Activated naive CD4-positive, alpha-beta T cell treated with anti-CD3 and anti-CD28 coated beads, Interleukin-2, amount 50 U/mL, for 24 hours (primary cell): ENCODE data around the gene TM4SF18.
"Not testable (repeated sequence)": the region's sequence is repeated elsewhere in the genome, so short reads cannot be mapped to it uniquely, and the experiment has no call there.

Experiments
- H3K27ac Mint-ChIP-seq: one replicate; pipeline ENCODE4 v1.8.0; 2021; ENCODE audit warnings: mild to moderate bottlenecking, mixed read lengths
- H3K27me3 Mint-ChIP-seq: one replicate; pipeline ENCODE4 v1.8.0; 2021; ENCODE audit warnings: mixed read lengths
- H3K36me3 Mint-ChIP-seq: one replicate; pipeline ENCODE4 v1.8.0; 2021; ENCODE audit warnings: mixed read lengths
- H3K4me1 Mint-ChIP-seq: one replicate; pipeline ENCODE4 v1.8.0; 2021; ENCODE audit warnings: mixed read lengths
- H3K4me3 Mint-ChIP-seq: one replicate; pipeline ENCODE4 v1.8.0; 2021; ENCODE audit warnings: mild to moderate bottlenecking, mixed read lengths
- H3K9me3 Mint-ChIP-seq: one replicate; pipeline ENCODE4 v1.8.0; 2021; ENCODE audit warnings: mixed read lengths

TM4SF18 gene

GRCh38 chr3:149333176-149333859 lies at the start of gene TM4SF18:
TSS of gene TM4SF18 (minus strand) at chr3:149333636. CDS start at chr3:149333382, 254 bp downstream.
- no peaks in the 10 kb centered on the region for H3K36me3 Mint-ChIP-seq

GRCh38 chr3:149382518-149382917 lies 49.1 kb upstream of the TM4SF18 start:
- Mint-ChIP-seq H3K27me3 (peaks cover 6% of the 10 kb centered on the region), H3K9me3 (no peaks in the 10 kb centered on the region), H3K4me3 (no peak overlapping the region), H3K36me3 (peaks cover 2% of the 10 kb centered on the region), H3K27ac (no peak overlapping the region), H3K4me1 (no peaks in the 10 kb centered on the region)

More at GRCh38 chr3:149333176-149333859, at the start of gene TM4SF18:
- Mint-ChIP-seq H3K4me1 (no peaks in the 10 kb centered on the region), H3K4me3 (no peak within 1 kb of the TSS), H3K9me3 (no peaks in the 10 kb centered on the region), H3K27me3 (peaks cover 4% of the 10 kb centered on the region), H3K27ac (no peak within 1 kb of the TSS)

DNA sequence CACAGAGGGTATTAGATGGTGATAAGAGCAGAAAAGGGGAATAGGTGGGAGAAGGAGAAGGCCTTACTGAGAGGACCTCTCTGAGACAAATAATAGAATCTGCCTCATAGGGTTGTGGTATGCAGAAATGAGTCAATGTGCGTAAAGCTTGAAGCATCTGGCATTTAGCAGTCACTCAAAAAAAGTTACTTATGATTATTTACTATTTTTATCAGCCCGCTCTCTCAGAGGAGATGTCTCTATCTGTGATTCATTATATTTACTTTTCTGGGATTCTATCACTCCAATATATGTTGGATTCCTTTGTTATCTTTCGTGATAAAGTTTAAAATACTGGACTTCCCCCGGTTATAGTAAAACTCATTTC lies 48.6 kb upstream of the TM4SF18 start:
- Mint-ChIP-seq H3K36me3 (peaks cover 2% of the 10 kb centered on the region), H3K4me3 (no peak overlapping the region), H3K4me1 (no peaks in the 10 kb centered on the region), H3K9me3 (no peaks in the 10 kb centered on the region), H3K27ac (no peak overlapping the region), H3K27me3 (peaks cover 8% of the 10 kb centered on the region)

DNA sequence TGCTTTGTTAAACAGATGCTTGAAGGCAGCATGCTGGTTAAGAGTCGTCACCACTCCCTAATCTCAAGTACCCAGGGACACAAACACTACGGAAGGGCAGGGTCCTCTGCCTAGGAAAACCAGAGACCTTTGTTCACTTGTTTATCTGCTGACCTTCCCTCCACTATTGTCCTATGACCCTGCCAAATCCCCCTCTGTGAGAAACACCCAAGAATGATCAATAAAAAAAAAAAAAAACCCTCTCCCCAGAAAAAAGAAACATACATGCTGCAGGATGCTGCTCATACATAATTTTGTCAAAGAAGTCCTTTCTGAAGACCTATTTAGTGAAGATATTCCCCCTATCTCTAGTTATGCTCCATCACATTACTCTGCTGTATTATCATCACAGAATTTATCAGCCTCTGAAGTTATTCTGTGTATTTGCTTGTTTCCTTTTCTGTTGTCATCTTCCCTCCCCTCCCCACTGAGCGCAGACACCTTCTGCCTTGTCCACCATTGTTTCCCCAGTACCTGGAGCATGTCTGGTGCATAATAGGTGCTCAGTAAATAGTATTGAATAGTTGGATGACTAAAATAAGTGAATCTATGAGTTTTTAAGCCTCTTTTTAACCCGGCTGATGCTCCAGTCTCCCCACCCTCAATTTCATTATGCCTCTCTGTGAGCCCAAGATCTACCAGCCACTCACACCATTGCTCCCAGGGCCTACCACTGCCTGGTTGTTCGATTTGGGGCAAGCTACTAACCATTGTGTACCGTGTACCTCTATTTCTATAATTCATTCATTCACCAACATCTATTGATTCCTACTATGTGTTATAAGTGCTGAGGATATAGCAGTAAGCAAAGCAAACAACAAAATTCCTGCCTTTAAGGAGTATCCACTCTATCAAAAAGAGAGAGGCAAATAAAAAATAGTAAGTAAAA lies 48.0 kb upstream of the TM4SF18 start:
- Mint-ChIP-seq H3K27ac (no peak overlapping the region), H3K4me3 (no peak overlapping the region)

DNA sequence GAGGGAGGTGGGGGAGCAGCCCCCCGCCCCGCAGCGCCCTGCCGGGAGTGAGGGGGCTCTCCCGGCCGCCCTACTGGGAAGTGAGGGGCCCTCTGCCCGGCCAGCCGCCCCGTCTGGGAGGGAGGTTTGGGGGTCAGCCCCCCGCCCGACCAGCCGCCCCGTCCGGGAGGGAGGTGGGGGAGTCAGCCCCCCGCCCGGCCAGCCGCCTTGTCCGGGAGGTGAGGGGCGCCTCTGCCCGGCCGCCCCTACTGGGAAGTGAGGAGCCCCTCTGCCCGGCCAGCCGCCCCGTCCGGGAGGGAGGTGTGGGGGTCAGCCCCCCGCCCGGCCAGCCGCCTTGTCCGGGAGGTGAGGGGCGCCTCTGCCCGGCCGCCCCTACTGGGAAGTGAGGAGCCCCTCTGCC lies 46.8 kb upstream of the TM4SF18 start:
- H3K9me3 Mint-ChIP-seq, H3K36me3 Mint-ChIP-seq, H3K4me3 Mint-ChIP-seq, H3K4me1 Mint-ChIP-seq, H3K27ac Mint-ChIP-seq, H3K27me3 Mint-ChIP-seq: not testable (repeated sequence)

More for the DNA sequence above, 48.0 kb upstream of the TM4SF18 start:
- peaks cover 2% of the 10 kb centered on the region for H3K36me3 Mint-ChIP-seq
- no peaks in the 10 kb centered on the region for H3K9me3 Mint-ChIP-seq
- H3K27me3 Mint-ChIP-seq, result peaks cover 8% of the 10 kb centered on the region
- H3K4me1 Mint-ChIP-seq, result no peaks in the 10 kb centered on the region

- no peak overlapping the region for H3K27ac Mint-ChIP-seq
- no peaks in the 10 kb centered on the region for H3K9me3 Mint-ChIP-seq
- H3K27me3 Mint-ChIP-seq, result peaks cover 4% of the 10 kb centered on the region
- H3K4me3 Mint-ChIP-seq, result no peak overlapping the region
- peaks cover 2% of the 10 kb centered on the region for H3K36me3 Mint-ChIP-seq
- H3K4me1 Mint-ChIP-seq, result no peaks in the 10 kb centered on the region
These were observed 45.3 kb upstream of the TM4SF18 start for GRCh38 chr3:149378478-149379309.

GRCh38 chr3:149377408-149378364 lies 44.2 kb upstream of the TM4SF18 start, which contains the start of gene TM4SF1:
TSS of gene TM4SF1 (minus strand) at chr3:149377649. CDS start at chr3:149377547, 102 bp downstream.
- Mint-ChIP-seq H3K9me3 (no peaks in the 10 kb centered on the region), H3K36me3 (peaks cover 2% of the 10 kb centered on the region), H3K27ac (no peak within 1 kb of the TSS), H3K4me1 (no peaks in the 10 kb centered on the region), H3K27me3 (peaks cover 6% of the 10 kb centered on the region), H3K4me3 (no peak within 1 kb of the TSS)

- Mint-ChIP-seq H3K27me3 (peaks cover 6% of the 10 kb centered on the region), H3K9me3 (no peaks in the 10 kb centered on the region), H3K4me1 (no peaks in the 10 kb centered on the region), H3K27ac (no peak overlapping the region), H3K36me3 (peaks cover 2% of the 10 kb centered on the region), H3K4me3 (no peak overlapping the region)
These were observed 43.4 kb upstream of the TM4SF18 start for GRCh38 chr3:149376718-149377407.

GRCh38 chr3:149375501-149376196 lies 42.2 kb upstream of the TM4SF18 start:
- H3K9me3 Mint-ChIP-seq, result no peaks in the 10 kb centered on the region
- no peak overlapping the region for H3K27ac Mint-ChIP-seq
- H3K27me3 Mint-ChIP-seq, result peaks cover 6% of the 10 kb centered on the region

DNA sequence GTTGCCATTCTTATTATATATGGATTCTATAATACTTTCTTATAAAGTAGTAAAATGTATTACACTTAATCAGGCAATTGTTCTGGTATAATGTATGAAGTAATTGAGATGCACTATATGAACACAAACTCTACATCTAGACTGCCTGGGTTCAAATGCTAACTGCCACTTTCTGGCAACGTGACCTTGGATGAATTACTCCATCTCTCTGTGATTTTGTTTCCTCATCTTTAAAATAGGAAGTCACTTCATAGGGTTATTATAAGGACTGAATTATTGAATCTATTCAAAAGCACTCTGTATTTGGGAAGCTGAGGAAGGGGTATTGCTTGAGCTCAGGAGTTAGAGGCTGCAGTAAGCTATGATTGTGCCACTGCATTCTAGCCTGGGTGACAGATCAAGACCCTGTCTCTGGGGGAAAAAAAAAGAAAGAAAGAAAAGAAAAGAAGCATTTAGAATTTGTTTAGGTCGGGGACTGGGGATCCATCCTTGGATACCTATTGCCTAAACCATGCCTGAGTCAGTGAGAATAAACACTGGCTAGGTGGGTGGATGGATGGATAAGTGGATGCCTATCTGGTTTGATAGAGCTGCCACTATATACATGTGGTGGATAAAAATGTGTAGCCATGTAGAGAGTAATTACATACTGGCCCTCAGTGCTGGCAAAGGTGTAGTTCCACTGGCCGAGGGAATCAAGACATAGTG lies 41.5 kb upstream of the TM4SF18 start:
- no peaks in the 10 kb centered on the region for H3K36me3 Mint-ChIP-seq
- H3K4me3 Mint-ChIP-seq, result no peak overlapping the region
- peaks cover 6% of the 10 kb centered on the region for H3K27me3 Mint-ChIP-seq
- no peak overlapping the region for H3K27ac Mint-ChIP-seq
- H3K9me3 Mint-ChIP-seq, result no peaks in the 10 kb centered on the region
- no peaks in the 10 kb centered on the region for H3K4me1 Mint-ChIP-seq

More at GRCh38 chr3:149375501-149376196, 42.2 kb upstream of the TM4SF18 start:
- no peaks in the 10 kb centered on the region for H3K4me1 Mint-ChIP-seq
- H3K4me3 Mint-ChIP-seq, result no peak overlapping the region
- no peaks in the 10 kb centered on the region for H3K36me3 Mint-ChIP-seq

GRCh38 chr3:149374391-149374790 lies 41.0 kb upstream of the TM4SF18 start:
- Mint-ChIP-seq H3K27ac (no peak overlapping the region), H3K4me1 (no peaks in the 10 kb centered on the region), H3K9me3 (no peaks in the 10 kb centered on the region), H3K36me3 (no peaks in the 10 kb centered on the region), H3K4me3 (no peak overlapping the region), H3K27me3 (peaks cover 6% of the 10 kb centered on the region)

- peaks cover 8% of the 10 kb centered on the region for H3K27me3 Mint-ChIP-seq
- H3K27ac Mint-ChIP-seq, result no peak overlapping the region
- no peak overlapping the region for H3K4me3 Mint-ChIP-seq
- no peaks in the 10 kb centered on the region for H3K9me3 Mint-ChIP-seq
- H3K36me3 Mint-ChIP-seq, result no peaks in the 10 kb centered on the region
- no peaks in the 10 kb centered on the region for H3K4me1 Mint-ChIP-seq
These were observed 40.0 kb upstream of the TM4SF18 start for GRCh38 chr3:149373235-149374125.
